RWPE1 (cell line): ENCODE data around the gene ZNF217.

Experiments
- CTCF ChIA-PET: fragments of 350-600 bp; sonication (Branson Sonifier 250); formaldehyde crosslinking; extraction: SDS; loops from one replicate; lab custom pipeline; 2021; lab: Yijun Ruan, JAX
- POLR2A ChIA-PET: fragments of 400-600 bp; formaldehyde crosslinking; extraction: SDS; loops from one replicate; lab custom pipeline; 2020; ENCODE audit warnings: antibody characterized with exemption; ENCODE audit not compliant: low non-redundant PET; lab: Yijun Ruan, JAX
- DNase-seq: peaks from one replicate; pipeline ENCODE4 v3.0.0; 2012; ENCODE audit warnings: low spot score
- H3K27ac ChIP-seq: fragments of 450-650 bp; 2 replicates; pipeline ENCODE4 v1.5.1; 2017
- CTCF ChIP-seq: fragments of 450-650 bp; conservative IDR thresholded peaks from 2 replicates; pipeline ENCODE4 v1.5.1; 2017; ENCODE audit warnings: low read depth, mild to moderate bottlenecking

ZNF217 gene

GRCh38 chr20:53581444-53582250 lies 12.0 kb downstream of the ZNF217 start:
- CTCF ChIA-PET: interaction anchor here (0.9 to 1.3 kb wide), 2 partner anchors 290 to 358 kb away, joined by 3 to 16 read pairs; no protein-coding TSS in a partner anchor
- peak overlapping the region; percentile 72 for H3K27ac ChIP-seq
- TF ChIP-seq CTCF: no peak
- no peak for DNase-seq
- POLR2A ChIA-PET: no interaction called here

DNA sequence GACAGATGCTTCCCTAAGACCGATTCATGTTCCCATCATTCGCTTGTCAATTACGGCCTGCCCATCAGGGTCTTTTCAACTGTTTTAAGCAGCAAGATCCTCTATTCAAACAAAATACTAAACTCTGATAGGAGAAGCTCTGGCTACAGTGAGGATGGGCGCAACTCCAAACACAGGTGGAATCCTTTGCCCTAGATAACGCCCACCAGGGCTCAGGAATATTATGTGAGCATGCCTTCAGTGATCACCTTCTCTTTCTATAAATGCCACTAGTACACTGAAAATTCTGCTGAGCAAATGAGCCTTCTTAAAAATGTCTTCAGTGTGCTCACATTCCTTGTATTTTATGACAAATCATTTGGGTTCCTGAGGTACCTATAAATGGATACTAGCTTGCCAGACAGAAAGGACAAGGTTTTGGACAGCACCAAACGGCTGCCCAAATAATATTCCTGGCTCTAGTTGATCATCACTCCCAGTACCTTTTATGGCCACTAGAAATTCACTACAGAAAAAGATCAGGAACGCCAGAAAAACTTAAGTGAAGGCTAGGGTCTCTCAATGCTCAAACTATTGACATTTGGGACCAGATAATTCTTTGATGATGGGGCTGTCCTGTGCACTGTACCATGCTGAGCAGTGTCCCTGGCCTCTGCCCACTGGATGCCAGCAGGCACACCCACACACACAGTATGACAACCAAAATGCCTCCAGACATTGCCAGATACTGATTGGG lies 13.1 kb downstream of the ZNF217 start:
- no peak for DNase-seq
- no peak for TF ChIP-seq CTCF
- CTCF ChIA-PET: interaction anchor here (1.5 to 3.3 kb wide), 3 partner anchors 286 to 359 kb away, joined by 5 to 23 read pairs (median 9); no protein-coding TSS in a partner anchor
- POLR2A ChIA-PET: interaction anchor here (1.5 kb wide), 1 partner anchor 173 kb away, joined by 5 read pairs; no protein-coding TSS in a partner anchor
- H3K27ac ChIP-seq: peak overlapping the region; percentile 91

GRCh38 chr20:53579581-53580375 lies 13.9 kb downstream of the ZNF217 start:
- H3K27ac ChIP-seq: peak overlapping the region; percentile 91
- peak; percentile 86 for DNase-seq
- ChIA-PET POLR2A (interaction anchor here (1.5 kb wide), 1 partner anchor 173 kb away, joined by 5 read pairs; no protein-coding TSS in a partner anchor), CTCF (interaction anchor here (0.6 to 3.3 kb wide), 10 partner anchors 71 to 370 kb away, joined by 3 to 23 read pairs (median 4); no protein-coding TSS in a partner anchor)
- no peak for TF ChIP-seq CTCF

- no peak for TF ChIP-seq CTCF
- CTCF ChIA-PET: interaction anchor here (0.6 to 3.3 kb wide), 10 partner anchors 71 to 370 kb away, joined by 3 to 23 read pairs (median 4); no protein-coding TSS in a partner anchor
- DNase-seq: no peak
- H3K27ac ChIP-seq: peak overlapping the region; percentile 91; the same call in 1 of the 2 replicates
- POLR2A ChIA-PET: interaction anchor here (1.5 kb wide), 1 partner anchor 174 kb away, joined by 5 read pairs; no protein-coding TSS in a partner anchor
These were observed 14.4 kb downstream of the ZNF217 start for GRCh38 chr20:53579266-53579580.

- DNase-seq: peak; percentile 94
- peak; percentile 90 for TF ChIP-seq CTCF
- ChIA-PET POLR2A (interaction anchor here (1.5 kb wide), 1 partner anchor 175 kb away, joined by 5 read pairs; no protein-coding TSS in a partner anchor), CTCF (interaction anchor here (0.6 to 3.3 kb wide), 14 partner anchors 16 to 373 kb away, joined by 3 to 23 read pairs (median 4); no protein-coding TSS in a partner anchor)
- no peak overlapping the region for H3K27ac ChIP-seq
These were observed 15.0 kb downstream of the ZNF217 start for GRCh38 chr20:53578492-53579222.
